GM10248 (cell line): ENCODE measurements around the gene FBXW7.

Source experiments
- CTCF ChIA-PET: fragments of 300-600 bp; sonication (Branson Sonifier 250); formaldehyde crosslinking; extraction: SDS; loops from one replicate; lab custom pipeline; 2021; ENCODE audit warnings: antibody characterized with exemption; lab: Yijun Ruan, JAX
- POLR2A ChIA-PET: fragments of 350-650 bp; sonication (Branson Sonifier 250); formaldehyde crosslinking; extraction: SDS; loops from one replicate; lab custom pipeline; 2020; ENCODE audit warnings: antibody characterized with exemption; lab: Yijun Ruan, JAX
- DNase-seq: peaks from one replicate; pipeline ENCODE4 v3.0.0; 2012; ENCODE audit errors: extremely low spot score
- CTCF ChIP-seq: IDR thresholded peaks from 2 replicates; pipeline ENCODE4 v1.5.1; 2012; ENCODE audit warnings: mild to moderate bottlenecking, low read depth; ENCODE audit errors: extremely low read depth, missing control alignments, control extremely low read depth

The FBXW7 gene

GRCh38 chr4:152514356-152514755, 21.5 kb downstream of the FBXW7 start:
- ChIA-PET CTCF (interaction anchor here (1.1 to 6.6 kb wide), 4 partner anchors 12 to 127 kb away, joined by 3 to 38 read pairs (median 7); no protein-coding TSS in a partner anchor), POLR2A (interaction anchor here (0.6 to 1.1 kb wide), 2 partner anchors 9 to 66 kb away, joined by 4 to 5 read pairs; no protein-coding TSS in a partner anchor)
- TF ChIP-seq CTCF, result no peak
- DNase-seq, result no peak

- DNase-seq, result no peak
- no peak for TF ChIP-seq CTCF
- ChIA-PET POLR2A (no interaction called here), CTCF (interaction anchor here (6.6 kb wide), 1 partner anchor 11 kb away, joined by 38 read pairs; no protein-coding TSS in a partner anchor)
Observed at GRCh38 chr4:152513078-152513477, 22.8 kb downstream of the FBXW7 start.

- DNase-seq, result no peak
- no peak for TF ChIP-seq CTCF
- POLR2A ChIA-PET, result no interaction called here
- CTCF ChIA-PET, result interaction anchor here (6.6 kb wide), 1 partner anchor 11 kb away, joined by 38 read pairs; no protein-coding TSS in a partner anchor
Observed at GRCh38 chr4:152512483-152512882, 23.4 kb downstream of the FBXW7 start.

- TF ChIP-seq CTCF, result no peak
- CTCF ChIA-PET, result interaction anchor here (1.0 to 2.8 kb wide), 3 partner anchors 10 to 20 kb away, joined by 4 to 19 read pairs (median 7); no protein-coding TSS in a partner anchor
- peak; percentile 33 for DNase-seq
- POLR2A ChIA-PET, result interaction anchor here (0.6 kb wide), 1 partner anchor 10 kb away, joined by 3 read pairs; no protein-coding TSS in a partner anchor
Observed at GRCh38 chr4:152510349-152511147, 25.3 kb downstream of the FBXW7 start.

GRCh38 chr4:152509595-152510225, 26.2 kb downstream of the FBXW7 start:
- CTCF ChIA-PET, result interaction anchor here (1.0 to 2.8 kb wide), 4 partner anchors 9 to 129 kb away, joined by 3 to 19 read pairs (median 6); no protein-coding TSS in a partner anchor
- POLR2A ChIA-PET, result no interaction called here

More at GRCh38 chr4:152509595-152510225, 26.2 kb downstream of the FBXW7 start:
- TF ChIP-seq CTCF, result no peak
- DNase-seq, result no peak
